ENCODE measurements around the gene SHROOM1.

Gene SHROOM1

DNA sequence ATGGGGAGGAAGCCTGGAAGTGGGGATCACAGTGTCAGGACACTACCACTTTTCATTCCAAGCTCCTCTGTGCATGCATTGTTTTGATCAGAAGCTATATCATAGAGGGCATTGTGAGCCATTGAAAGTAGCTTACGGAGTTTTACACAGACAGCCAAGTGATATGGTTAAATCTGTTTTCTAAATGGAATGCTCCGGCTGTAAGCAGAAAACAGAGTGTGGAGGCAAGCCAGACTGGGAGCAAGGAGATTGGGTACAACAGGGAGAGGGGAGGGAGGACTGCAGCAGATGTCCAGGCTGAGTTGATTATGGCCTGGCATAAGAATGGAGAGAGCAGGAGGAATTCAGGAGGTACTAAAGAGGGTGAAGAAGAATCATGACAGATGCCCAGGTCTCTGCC, 32.8 kb downstream of the SHROOM1 start:
- H3K4me3 ChIP-seq (ENCODE audit: low read depth, low read length): no peak overlapping the region
- DNase-seq (ENCODE audit: low read depth): no peak
- TF ChIP-seq, protein P1, sequence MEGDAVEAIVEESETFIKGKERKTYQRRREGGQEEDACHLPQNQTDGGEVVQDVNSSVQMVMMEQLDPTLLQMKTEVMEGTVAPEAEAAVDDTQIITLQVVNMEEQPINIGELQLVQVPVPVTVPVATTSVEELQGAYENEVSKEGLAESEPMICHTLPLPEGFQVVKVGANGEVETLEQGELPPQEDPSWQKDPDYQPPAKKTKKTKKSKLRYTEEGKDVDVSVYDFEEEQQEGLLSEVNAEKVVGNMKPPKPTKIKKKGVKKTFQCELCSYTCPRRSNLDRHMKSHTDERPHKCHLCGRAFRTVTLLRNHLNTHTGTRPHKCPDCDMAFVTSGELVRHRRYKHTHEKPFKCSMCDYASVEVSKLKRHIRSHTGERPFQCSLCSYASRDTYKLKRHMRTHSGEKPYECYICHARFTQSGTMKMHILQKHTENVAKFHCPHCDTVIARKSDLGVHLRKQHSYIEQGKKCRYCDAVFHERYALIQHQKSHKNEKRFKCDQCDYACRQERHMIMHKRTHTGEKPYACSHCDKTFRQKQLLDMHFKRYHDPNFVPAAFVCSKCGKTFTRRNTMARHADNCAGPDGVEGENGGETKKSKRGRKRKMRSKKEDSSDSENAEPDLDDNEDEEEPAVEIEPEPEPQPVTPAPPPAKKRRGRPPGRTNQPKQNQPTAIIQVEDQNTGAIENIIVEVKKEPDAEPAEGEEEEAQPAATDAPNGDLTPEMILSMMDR (IDR thresholded peaks at IDR 0.05; ENCODE audit: low read depth, low read length, missing control alignments): no peak

DNA sequence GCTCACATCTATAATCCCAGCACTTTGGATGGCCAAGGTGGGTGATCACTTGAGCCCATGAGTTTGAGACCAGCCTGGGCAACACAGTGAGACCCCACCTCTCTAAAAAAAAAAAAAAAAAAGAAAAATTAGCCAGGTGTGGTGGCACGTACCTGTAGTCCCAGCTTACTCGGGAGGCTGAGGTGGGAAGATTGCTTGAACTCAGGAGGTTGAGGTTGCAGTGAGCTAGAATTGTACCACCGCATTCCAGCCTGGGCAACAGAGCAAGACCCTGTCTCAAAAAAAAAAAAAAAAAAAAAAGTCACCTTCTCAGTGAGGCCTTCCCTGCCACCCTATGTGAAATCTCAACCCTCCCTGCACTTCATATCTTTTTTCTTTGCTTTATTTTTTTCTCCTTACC, 39.4 kb downstream of the SHROOM1 start:
- TF ChIP-seq, protein P1 (IDR thresholded peaks at IDR 0.05; ENCODE audit: low read depth, low read length, missing control alignments): no peak
- no peak for DNase-seq (ENCODE audit: low read depth)

DNA sequence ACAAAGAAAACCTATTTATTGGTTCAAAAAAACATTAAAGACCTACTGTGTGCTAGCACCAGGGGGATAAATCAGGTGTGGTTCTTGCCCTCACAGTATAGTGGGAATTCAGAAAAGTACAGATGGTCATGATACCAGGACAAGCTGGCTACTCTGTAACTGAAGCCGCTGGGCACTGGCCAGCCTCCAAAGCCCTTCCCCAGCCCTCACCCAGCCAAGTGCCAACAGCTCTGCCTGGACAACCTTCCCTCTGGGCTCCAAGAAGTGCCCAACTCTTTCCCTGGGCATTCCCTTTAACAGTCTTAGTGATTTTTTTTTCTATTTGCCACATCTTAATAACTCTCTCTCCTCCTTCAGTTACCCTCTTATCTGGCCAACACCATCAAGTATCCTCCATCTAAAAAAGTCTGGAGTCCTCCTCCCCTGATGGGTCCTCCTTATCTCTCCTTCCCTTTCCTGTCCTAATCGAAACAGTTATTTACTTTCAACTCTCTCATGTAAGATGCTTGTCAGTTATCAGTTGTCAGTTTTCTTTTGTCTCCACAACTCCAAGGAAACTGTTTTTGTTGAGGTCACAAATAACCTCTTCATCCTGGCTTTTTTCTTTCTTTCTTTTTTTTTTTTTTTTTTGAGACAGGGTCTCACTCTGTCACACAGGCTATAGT, 40.1 kb downstream of the SHROOM1 start:
- no peak for DNase-seq (ENCODE audit: low read depth)
- no peak overlapping the region for H3K4me3 ChIP-seq (ENCODE audit: low read depth, low read length)
- TF ChIP-seq, protein P1 (IDR thresholded peaks at IDR 0.05; ENCODE audit: low read depth, low read length, missing control alignments): no peak

More for the DNA sequence above, 39.4 kb downstream of the SHROOM1 start:
- no peak overlapping the region for H3K4me3 ChIP-seq (ENCODE audit: low read depth, low read length)

DNA sequence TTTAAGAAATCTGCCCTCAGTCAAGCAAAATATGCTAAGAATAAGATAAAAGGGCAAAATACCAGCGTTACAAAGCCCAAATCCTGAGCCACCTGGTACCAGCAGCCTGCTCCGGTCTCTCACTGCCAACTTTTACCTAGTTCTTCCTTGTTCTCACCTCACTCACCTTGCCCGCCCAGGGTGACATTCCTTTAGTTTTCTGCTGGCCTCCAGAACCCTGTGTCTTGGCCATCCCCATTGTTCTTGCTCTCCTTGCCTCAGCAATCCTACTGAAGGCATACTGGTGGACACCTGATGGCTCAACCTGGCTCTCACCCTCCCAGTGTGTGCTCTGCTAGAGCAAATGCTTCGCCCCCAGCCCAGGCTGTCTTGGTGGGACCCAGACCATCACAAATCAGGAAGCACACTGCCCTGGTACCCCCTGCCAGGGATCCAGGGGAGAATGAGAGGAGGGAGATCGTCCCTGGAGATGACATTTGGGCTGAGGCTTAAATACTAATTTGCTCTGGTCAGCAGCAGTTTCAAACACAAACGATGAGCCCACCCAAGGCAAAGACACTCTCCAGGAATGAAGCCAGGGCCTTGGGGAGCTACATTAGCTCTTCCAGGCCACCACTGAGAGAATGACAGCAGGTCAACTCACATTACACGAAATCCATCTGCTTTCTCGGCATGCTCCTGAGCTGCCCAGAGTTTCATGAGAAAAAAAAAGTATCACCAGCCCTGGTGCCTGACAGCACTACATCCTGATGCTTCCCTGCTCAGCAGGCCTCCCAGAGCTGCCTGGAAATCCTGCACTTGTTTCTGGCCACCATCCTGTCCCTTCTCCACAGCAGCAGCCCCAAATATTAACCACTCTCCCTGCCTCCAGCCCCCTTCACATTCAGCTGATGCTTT, 41.2 kb downstream of the SHROOM1 start:
- no peak overlapping the region for H3K4me3 ChIP-seq (ENCODE audit: low read depth, low read length)
- no peak for DNase-seq (ENCODE audit: low read depth)
- TF ChIP-seq, protein P1 (IDR thresholded peaks at IDR 0.05; ENCODE audit: low read depth, low read length, missing control alignments): no peak

DNA sequence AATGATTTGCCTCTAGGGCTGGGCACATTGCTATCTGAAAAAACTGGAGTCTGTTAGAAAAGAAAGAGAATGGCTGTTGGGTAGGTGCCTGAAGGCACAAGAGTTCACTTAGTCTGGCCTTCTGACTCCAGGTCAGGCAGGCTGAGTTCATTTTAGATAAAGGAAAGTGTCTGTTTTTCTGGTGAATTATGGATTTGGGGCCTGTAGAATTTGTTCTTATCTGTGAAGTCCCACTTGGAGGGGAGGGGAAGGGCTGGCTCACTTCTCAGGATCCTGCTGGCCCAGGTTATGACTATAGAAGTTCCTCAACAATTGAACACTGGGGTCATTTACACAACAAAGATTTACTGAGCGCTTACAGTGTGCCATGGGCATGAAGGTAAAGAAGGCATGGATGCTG, 41.9 kb downstream of the SHROOM1 start:
- TF ChIP-seq, protein P1 (IDR thresholded peaks at IDR 0.05; ENCODE audit: low read depth, low read length, missing control alignments): no peak

DNA sequence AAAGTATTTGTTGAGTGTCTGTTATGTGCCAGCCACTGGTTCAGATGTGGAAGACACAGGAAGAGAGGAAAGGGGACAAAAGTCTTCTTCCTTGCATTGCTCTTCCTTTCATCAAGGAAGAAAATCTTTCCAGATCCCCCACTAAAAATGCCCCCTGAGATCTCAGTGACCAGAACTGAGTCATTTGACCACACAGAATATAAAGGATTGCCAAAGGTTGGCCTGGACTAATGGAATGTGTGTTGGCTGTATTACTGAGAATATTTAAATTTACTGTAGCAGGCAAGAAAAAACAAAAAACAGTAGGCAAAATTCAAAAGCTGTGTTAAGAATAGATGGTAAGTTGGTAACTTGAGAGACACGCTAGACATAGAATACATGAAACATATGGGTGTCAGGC, 43.4 kb downstream of the SHROOM1 start:
- TF ChIP-seq, protein P1 (IDR thresholded peaks at IDR 0.05; ENCODE audit: low read depth, low read length, missing control alignments): no peak
- DNase-seq (ENCODE audit: low read depth): no peak
- no peak overlapping the region for H3K4me3 ChIP-seq (ENCODE audit: low read depth, low read length)

More for the DNA sequence above, 41.9 kb downstream of the SHROOM1 start:
- no peak overlapping the region for H3K4me3 ChIP-seq (ENCODE audit: low read depth, low read length)
- DNase-seq (ENCODE audit: low read depth): no peak

Data from GM12864 (cell line).